HG03139 (cell line): ENCODE measurements around the gene KLHDC7B.

ENCODE experiments used
- ATAC-seq: cut with Tn5 transposase; IDR thresholded peaks from one replicate; pipeline ENCODE4 v1.9.1; 2021; ENCODE audit not compliant: unreplicated experiment

Gene KLHDC7B

GRCh38 chr22:50547263-50547985 is 1.7 kb downstream of the KLHDC7B start:
- ATAC-seq, result no peak

- no peak for ATAC-seq
These were observed 2.6 kb downstream of the KLHDC7B start for GRCh38 chr22:50548040-50548920.

DNA sequence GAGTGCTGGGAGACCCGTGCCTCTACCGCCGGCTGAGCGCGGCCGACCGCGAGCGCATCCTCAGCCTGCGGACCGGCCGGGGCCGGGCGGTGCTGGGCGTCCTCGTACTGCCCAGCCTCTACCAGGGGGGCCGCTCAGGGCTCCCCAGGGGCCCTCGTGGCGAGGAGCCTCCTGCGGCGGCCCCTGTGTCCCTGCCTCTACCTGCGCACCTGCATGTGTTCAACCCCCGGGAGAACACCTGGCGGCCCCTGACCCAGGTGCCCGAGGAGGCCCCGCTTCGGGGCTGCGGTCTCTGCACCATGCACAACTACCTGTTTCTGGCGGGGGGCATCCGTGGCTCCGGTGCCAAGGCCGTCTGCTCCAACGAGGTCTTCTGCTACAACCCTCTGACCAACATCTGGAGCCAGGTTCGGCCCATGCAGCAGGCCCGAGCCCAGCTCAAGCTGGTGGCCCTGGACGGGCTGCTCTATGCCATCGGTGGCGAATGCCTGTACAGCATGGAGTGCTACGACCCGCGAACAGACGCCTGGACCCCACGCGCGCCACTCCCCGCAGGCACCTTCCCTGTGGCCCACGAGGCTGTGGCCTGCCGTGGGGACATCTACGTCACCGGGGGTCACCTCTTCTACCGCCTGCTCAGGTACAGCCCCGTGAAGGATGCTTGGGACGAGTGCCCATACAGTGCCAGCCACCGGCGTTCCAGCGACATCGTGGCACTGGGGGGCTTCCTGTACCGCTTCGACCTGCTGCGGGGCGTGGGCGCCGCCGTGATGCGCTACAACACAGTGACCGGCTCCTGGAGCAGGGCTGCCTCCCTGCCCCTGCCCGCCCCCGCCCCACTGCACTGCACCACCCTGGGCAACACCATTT is 3.5 kb downstream of the KLHDC7B start:
- no peak for ATAC-seq

DNA sequence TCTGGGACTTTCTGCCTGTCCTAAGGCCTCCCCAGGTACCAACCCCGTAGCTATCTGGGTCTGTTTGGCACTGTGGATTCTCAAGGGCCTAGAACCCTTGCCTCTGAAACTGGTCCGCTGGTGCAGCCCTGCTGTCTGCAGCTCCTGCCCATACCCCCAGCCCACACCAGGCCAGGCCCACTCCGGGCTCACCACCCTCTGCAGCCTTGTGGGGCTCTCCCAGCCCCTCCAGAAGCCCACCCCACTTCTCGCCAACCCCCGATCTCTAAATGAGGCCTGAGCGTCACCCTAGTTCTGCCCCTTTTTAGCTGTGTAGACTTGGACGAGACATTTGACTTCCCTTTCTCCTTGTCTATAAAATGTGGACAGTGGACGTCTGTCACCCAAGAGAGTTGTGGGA is 4.7 kb downstream of the KLHDC7B start:
- ATAC-seq, result no peak

GRCh38 chr22:50551160-50551752 is 5.6 kb downstream of the KLHDC7B start:
- ATAC-seq, result no peak

DNA sequence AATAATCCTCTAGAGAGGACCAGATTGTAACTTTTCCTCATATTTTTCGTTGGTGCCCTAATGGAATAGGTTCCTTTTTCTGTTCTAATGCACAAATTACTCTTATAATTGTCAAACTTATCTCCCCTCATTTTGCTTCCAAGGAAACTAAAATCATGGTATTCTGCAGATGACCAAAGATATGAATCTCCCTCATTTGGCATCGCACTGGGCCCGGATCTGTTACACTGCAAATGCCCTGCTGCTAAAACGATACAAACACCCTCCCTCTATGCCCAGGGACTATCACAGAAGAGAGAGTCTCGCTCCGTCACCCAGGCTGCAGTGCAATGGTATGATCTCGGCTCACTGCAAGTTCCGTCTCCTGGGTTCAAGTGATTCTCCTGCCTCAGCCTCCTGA is 7.6 kb downstream of the KLHDC7B start:
- ATAC-seq, result no peak

- no peak for ATAC-seq
These were observed 11.0 kb downstream of the KLHDC7B start for GRCh38 chr22:50556703-50557102.

- ATAC-seq, result no peak
These were observed 14.3 kb downstream of the KLHDC7B start for GRCh38 chr22:50560034-50560433.

DNA sequence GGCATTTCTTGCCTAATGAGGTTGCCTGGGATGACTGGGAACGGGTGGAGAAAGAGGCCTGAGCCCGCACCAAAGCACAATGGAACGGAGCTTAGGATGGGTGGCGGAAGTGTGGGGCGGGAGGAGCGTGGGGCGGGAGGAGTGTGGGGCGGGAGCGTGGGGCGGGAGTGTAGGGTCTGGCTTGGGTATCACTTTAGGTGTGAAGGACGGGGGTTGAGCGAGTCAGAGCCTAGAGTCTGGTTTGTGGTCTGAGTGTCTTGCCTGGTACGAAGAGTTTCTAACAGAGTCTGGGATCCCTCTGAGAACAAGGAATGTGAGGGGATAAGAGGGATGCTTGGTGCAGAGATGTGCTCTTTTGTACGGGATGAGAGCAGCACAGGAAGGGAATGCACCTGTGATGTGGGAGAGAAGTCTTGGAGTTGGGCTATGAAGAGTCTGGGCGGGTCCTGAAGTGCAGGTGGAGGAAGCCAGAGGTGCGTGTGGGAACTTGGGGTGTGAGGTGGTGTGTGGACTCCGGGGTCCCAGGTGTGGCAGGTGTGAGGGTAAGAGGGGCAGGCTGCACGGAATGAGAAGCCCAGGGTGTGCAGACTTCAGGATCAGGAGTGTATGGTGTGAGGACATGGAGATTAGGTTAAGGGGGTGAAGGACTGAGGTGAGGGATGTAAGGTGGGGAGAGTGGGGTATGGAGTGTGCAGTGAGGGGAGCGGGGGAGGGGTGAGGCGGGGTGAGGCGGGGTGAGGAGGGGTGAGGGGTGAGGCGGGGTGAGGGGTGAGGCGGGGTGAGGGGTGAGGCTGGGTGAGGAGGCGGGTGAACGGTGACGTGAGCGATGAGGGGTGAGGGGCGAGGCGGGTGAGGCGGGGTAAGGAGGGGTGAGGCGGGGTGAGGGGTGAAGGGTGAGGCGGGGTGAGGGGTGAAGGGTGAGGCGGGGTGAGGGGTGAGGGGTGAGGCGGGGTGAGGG is 16.0 kb downstream of the KLHDC7B start:
- no peak for ATAC-seq

DNA sequence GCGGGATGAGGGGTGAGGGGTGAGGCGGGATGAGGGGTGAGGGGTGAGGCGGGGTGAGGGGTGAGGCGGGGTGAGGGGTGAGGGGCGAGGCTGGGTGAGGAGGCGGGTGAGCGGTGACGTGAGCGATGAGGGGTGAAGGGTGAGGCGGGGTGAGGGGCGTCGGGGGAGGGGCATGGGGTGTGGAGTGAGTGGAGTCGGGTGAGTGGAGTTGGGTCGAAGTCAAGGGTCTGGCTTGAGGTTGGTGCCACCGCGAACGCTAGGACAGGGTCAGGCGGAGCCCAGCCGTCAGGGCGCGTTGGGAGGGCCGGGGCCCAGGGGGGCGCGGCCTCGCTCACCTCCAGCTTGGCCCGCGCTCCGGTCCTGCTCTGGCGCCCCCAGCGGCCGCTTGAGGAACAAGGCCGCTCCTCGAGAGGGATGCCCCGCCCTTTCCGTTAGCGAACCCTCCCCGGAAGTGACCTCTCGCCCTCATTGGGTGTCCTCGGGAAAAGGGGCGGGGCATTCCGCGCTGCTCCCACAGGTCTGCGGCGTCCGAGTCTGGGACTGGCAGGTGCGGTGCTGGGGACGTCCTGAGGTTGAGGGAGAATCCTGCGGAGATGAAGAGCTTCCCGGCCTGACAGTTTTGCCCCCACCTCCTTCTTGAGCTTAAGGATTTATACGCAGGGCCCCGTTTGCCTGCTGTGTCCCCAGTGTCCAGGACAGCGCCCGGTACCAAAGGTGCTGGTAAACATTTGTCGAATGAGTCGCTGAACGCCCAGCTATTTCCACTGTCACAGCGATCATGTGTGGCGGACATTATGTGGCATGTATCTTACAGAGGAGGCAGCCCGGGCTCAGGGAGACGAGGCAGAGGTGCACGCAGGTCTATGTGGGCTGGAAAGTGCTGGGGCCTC is 17.1 kb downstream of the KLHDC7B start, which contains the start of gene SYCE3:
TSS of gene SYCE3 (minus strand) at position 397 of the 890 bp plus-strand sequence. CDS start 6,514 bp downstream, outside the sequence.
- ATAC-seq, result peak; percentile 89

DNA sequence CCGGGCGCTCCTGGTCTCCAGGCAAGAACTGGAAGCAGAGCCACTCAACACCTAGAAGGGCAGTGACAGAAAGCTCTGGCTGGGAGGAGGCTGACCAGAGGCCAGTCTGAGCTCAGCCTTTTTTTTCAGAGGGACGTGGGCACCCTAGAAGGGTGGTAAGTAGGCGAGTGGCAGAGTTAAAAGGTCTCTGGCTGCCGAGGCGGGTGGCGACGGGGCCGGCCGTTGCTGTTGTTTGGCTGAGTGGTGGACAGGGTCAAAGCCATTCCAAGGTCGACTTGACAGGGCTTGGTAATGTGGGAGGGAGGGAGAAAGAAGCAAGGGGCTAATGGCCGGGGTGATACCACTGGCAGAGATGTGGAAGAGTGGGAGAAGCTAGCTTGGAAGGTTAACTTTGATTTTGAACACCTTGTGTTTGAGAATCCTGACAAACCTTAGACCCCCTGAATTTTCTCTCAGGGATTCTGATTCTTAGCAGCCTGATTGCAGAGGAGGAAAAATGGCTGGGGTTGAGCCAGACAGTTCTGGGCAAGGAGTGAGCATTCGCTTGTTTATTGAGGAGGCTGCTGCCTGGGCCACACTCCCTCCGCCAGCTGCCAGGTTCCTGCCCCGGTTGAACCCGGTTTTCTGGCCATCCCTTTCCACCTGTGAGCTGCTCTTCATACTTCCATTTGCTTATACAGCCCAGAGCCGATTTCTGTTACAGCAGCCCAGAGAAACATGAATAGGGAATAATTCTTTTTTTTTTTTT is 17.9 kb downstream of the KLHDC7B start:
- no peak for ATAC-seq

- ATAC-seq, result no peak
These were observed 18.6 kb downstream of the KLHDC7B start for GRCh38 chr22:50564289-50564688.

GRCh38 chr22:50567721-50568252 is 22.1 kb downstream of the KLHDC7B start:
- ATAC-seq, result no peak

- no peak for ATAC-seq
These were observed 22.9 kb downstream of the KLHDC7B start for GRCh38 chr22:50568626-50569025.

DNA sequence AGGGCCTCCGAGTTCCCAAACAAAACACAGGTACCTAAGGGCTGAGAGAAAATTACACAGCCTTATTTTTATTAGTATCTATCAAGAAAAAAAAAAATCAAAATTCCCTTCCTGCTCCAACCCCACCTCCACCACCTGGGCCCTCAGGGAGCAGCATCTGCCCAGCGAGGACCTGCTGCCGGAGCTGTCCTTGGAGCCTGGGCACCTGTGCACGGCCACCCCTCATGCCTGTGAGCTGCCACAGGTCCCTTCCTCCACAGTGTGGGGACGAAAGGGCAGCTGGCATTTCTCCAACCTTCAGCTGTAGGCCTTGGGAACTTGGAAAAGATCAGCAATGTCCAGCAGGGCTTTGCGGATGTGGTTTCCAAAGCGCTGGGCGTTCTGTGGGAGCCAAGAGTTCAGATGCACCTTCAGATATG is 23.4 kb downstream of the KLHDC7B start:
- ATAC-seq, result no peak

DNA sequence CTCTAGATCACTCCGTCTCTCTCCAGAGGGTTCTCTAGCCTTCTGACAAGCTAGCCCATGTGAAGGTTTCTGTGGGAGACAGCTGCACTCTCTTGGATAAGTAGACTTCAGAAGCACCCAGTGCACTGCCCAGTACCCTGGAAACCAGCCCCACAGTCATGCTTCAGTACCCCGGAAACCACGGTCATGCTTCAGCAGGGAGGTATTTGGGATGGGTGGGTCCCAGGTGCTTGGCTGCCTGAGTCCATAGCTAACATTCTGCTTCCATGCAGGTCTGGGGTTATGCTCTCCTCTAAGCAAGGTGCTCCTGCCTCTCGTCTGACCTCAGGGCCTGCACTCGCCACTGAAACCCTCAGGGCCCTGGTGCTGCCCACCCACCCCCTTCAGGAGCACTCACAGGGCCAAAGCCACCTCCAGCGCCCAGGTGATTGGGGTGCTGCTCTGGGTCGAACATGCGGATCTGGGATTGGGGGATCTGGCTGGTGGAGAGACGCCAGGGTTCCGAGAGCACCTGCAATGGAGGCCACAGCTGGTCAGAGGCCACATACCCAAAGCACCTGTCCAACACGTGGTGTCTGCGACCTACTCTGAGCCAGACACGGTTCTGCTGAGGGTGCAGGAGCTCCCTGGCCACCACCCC is 24.3 kb downstream of the KLHDC7B start:
- no peak for ATAC-seq

DNA sequence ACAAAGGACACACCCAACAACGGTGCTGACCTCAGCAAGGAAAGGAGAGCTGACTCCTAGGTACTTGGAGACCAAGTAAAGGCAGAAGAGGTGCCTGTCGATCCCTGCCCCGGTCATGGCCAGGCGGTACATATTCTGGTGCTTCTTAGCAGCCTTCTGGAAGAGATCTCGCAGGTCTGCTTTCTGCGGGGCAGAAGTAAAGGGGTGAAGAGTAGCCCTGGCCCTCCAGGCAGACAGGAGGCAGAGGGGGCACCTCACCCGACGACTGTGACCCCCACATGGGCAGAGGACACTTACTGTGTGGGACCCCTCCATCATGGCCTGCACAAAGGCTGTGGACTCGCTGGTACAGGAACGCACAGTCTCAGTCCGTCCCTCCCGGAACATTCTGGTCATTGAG is 25.2 kb downstream of the KLHDC7B start:
- no peak for ATAC-seq
